VCaP (cell line): ENCODE data around the gene KCND3.

Experiments
- H3K27ac ChIP-seq: fragments of 450-650 bp; 2 replicates; pipeline ENCODE4 v1.5.1; 2017
- CTCF ChIP-seq: fragments of 450-650 bp; conservative IDR thresholded peaks from 2 replicates; pipeline ENCODE4 v1.5.1; 2017; ENCODE audit warnings: mild to moderate bottlenecking, moderate library complexity

The KCND3 gene

GRCh38 chr1:111968511-111968910 is 21.0 kb downstream of the KCND3 start:
- H3K27ac ChIP-seq: no peak overlapping the region
- no peak for TF ChIP-seq CTCF

DNA sequence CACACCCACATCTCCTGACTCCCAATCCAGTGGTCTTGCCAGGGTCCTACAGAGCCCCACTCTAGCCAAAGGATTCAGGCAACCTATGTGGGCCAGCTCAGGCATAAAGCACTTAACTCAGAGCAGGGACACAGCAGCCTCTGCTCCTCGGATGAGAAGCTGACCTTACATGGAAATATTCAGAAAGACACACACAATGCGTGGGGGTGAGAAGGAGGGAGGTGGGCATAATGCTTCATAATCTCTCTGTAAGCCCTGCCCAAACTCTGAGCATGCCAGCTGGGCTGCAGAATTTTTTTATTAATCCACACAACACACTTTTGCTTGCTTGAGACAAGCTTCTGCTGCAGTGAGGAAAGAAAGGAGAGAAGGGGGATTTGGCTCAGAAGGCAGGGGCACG is 21.6 kb downstream of the KCND3 start:
- TF ChIP-seq CTCF: no peak
- H3K27ac ChIP-seq: no peak overlapping the region

- H3K27ac ChIP-seq: no peak overlapping the region
- no peak for TF ChIP-seq CTCF
Observed at GRCh38 chr1:111967067-111967690, 22.3 kb downstream of the KCND3 start.

DNA sequence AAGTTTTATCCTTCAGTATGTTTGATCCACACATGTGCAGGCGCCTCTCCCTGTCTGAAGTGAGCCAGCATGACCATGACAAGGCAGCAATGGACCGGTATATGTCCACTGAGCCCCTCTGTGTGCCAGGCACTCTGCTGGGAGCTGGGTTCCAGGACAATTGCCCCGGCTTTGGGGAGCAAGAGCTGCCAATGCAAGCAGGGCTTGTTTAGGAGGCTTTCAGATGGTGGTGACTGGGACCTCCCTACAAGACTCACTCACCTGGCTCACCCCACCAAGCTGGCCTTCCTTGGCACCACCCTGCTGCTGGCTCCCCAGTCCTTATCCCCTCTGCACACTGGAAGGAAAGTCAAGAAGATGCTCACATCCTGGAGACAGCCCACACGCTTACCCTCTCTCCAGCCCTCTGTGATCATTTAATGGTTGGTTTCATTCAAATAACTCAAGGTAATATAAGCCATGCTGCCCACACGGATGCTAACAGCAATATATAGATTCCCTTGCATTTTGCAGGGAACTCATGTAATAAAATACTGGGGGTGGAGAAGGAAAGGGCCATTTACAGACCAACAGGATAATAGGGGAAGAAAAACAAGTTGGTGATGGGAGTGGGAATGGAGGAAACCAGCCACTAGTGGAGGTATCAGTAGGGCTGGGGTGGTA is 23.6 kb downstream of the KCND3 start:
- H3K27ac ChIP-seq: no peak overlapping the region
- no peak for TF ChIP-seq CTCF

DNA sequence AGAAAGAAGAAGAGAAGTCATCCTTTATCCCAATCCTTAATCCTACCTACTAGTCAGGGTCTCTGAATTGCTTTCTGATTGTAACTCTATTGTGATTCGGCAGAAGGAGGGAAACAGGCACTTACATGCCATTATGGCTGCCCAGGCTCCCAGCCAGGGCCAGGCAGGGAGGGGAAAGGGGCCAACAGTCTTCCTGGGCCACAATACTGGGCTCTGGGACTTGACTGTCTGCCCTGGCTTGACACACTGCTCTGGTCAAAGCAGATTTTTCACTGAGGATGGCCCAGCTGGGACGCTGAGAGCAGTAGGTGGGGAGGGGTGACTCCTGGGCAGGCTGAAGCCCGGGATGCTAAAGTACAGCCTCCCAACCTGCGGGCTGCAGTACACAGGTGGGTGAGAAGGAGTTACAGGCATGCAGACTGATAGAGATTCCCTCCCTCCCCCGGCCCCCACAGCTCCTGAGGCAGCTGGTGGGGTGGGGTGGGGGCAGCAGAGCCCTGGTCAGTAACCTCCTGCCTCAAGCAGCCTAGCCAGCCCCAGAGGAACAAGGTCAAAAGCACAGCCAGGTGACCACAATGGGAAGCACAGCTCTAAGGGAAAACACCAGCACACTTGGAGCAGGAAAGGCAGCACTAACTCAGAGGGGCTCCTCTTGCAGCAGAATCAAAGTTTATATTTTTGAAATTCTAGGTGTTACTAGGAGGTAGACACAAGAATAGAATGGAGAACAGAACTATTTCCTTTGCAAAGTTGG is 25.3 kb downstream of the KCND3 start:
- TF ChIP-seq CTCF: no peak
- H3K27ac ChIP-seq: no peak overlapping the region

GRCh38 chr1:111961773-111962565 is 27.5 kb downstream of the KCND3 start:
- no peak overlapping the region for H3K27ac ChIP-seq
- TF ChIP-seq CTCF: no peak

DNA sequence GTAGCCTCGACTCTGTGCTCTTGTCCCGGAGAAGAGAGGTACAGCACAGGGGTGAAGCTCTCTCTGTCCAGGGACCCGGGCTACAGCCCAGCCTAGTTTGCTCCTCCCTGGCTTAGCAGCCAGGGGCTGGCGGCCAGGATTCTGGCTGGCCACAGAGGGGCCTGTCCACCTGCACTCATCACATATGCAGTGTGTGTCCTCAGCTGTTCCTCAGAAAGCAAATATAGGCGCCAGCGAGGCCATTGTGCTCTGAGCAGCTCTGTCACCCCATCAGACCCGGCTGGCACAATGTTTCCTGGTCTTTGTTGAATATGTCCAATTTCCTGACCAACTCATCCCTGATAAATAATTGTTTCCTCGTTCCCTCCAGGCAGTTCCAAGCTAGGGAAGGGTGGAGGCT is 28.5 kb downstream of the KCND3 start:
- H3K27ac ChIP-seq: no peak overlapping the region
- TF ChIP-seq CTCF: no peak
